Upper lobe of left lung (tissue), 4 donors: ENCODE data around the gene QPCT.

ENCODE experiments used
- EP300 ChIP-seq, 4 donors: sonication (generic); formaldehyde crosslinking; IDR thresholded peaks; one replicate each; pipeline ENCODE4 v1.5.1; 2017; ENCODE audit warnings: antibody characterized with exemption in 4 of 4, control low read depth in 2 of 4
- POLR2A ChIP-seq, 4 donors: fragments of 450-650 bp; IDR thresholded peaks; one replicate each; pipeline ENCODE4 v1.5.1; 2016 to 2017; ENCODE audit warnings: antibody characterized with exemption in 4 of 4, mild to moderate bottlenecking in 2 of 4
- POLR2AphosphoS5 ChIP-seq, 2 donors: sonication (generic); formaldehyde crosslinking; IDR thresholded peaks; one replicate each; pipeline ENCODE4 v1.5.1; 2017; ENCODE audit warnings: antibody characterized with exemption in 2 of 2
- TF ChIP-seq, protein P1 (sequence below), 6 experiments: fragments of 450-650 bp in 4 of 6; fragments of 200-600 bp in 2 of 6; sonication (generic) in 2 of 6; IDR thresholded peaks; one replicate each; pipeline ENCODE4 v1.5.1; 2016 to 2019; ENCODE audit warnings: antibody characterized with exemption in 6 of 6

DNA sequence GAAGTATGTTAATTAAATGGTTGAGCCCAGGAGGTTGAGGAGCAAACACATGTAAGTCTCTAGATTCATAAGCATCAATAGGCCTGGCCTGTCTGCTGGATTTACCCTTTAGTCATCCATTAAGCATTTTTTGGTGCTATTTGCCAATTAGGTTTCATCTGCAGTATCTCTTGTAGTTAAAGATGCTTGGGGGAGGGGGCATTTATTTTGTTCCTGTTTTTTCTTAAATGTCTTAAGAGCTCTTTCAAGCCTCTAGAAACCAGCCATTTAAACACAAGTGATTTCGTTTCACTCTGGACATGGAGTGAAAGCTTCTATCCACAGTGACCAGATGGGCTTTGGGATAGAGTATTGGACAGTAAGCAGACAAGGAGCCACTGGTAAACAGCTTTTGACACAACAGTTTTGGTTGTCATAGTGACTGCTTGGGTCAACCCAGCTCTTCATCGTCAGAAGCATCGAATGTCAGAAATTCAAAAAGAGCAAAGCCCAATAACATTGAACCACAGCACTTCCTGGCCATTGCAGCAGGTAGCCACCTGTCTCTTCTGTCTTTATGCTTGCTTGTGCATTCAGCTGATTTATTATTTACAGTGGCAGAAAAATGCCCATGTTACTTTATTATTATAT lies 4.9 kb downstream of the QPCT start:
- TF ChIP-seq, protein P1, sequence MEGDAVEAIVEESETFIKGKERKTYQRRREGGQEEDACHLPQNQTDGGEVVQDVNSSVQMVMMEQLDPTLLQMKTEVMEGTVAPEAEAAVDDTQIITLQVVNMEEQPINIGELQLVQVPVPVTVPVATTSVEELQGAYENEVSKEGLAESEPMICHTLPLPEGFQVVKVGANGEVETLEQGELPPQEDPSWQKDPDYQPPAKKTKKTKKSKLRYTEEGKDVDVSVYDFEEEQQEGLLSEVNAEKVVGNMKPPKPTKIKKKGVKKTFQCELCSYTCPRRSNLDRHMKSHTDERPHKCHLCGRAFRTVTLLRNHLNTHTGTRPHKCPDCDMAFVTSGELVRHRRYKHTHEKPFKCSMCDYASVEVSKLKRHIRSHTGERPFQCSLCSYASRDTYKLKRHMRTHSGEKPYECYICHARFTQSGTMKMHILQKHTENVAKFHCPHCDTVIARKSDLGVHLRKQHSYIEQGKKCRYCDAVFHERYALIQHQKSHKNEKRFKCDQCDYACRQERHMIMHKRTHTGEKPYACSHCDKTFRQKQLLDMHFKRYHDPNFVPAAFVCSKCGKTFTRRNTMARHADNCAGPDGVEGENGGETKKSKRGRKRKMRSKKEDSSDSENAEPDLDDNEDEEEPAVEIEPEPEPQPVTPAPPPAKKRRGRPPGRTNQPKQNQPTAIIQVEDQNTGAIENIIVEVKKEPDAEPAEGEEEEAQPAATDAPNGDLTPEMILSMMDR (IDR thresholded peaks at IDR 0.05) = no peak
- TF ChIP-seq POLR2A (IDR thresholded peaks at IDR 0.05) = no peak
- TF ChIP-seq POLR2AphosphoS5 (IDR thresholded peaks at IDR 0.05) = no peak
- TF ChIP-seq EP300 (IDR thresholded peaks at IDR 0.05) = no peak
